ENCODE data around the gene CNPY1.

The CNPY1 gene

GRCh38 chr7:155551785-155552611 lies 5.6 kb upstream of the CNPY1 start:
- H3K9ac ChIP-seq (ENCODE audit: low read length): no peak overlapping the region
- H3K27me3 ChIP-seq (ENCODE audit: control insufficient read depth, insufficient read depth, low read length): peaks cover 6% of the 10 kb centered on the region
- H3K9me3 ChIP-seq (ENCODE audit: control insufficient read depth, low read length): no peaks in the 10 kb centered on the region
- H3K4me1 ChIP-seq (ENCODE audit: control insufficient read depth, insufficient read depth, low read length): no peaks in the 10 kb centered on the region
- H3K36me3 ChIP-seq (ENCODE audit: control insufficient read depth, insufficient read depth, low read length): no peaks in the 10 kb centered on the region
- H3K4me3 ChIP-seq (ENCODE audit: low read length): no peak overlapping the region

GRCh38 chr7:155550916-155551315 lies 4.6 kb upstream of the CNPY1 start:
- H3K9me3 ChIP-seq (ENCODE audit: control insufficient read depth, low read length): no peaks in the 10 kb centered on the region
- H3K9ac ChIP-seq (ENCODE audit: low read length): no peak overlapping the region
- peaks cover 6% of the 10 kb centered on the region for H3K27me3 ChIP-seq (ENCODE audit: control insufficient read depth, insufficient read depth, low read length)
- H3K4me1 ChIP-seq (ENCODE audit: control insufficient read depth, insufficient read depth, low read length): no peaks in the 10 kb centered on the region
- no peak overlapping the region for H3K4me3 ChIP-seq (ENCODE audit: low read length)
- H3K36me3 ChIP-seq (ENCODE audit: control insufficient read depth, insufficient read depth, low read length): no peaks in the 10 kb centered on the region

- Histone ChIP-seq H3K4me3 (ENCODE audit: low read length) (no peak overlapping the region), H3K36me3 (ENCODE audit: control insufficient read depth, insufficient read depth, low read length) (no peaks in the 10 kb centered on the region), H3K4me1 (ENCODE audit: control insufficient read depth, insufficient read depth, low read length) (no peaks in the 10 kb centered on the region), H3K9ac (ENCODE audit: low read length) (no peak overlapping the region), H3K27me3 (ENCODE audit: control insufficient read depth, insufficient read depth, low read length) (peaks cover 6% of the 10 kb centered on the region), H3K9me3 (ENCODE audit: control insufficient read depth, low read length) (no peaks in the 10 kb centered on the region)
Observed at GRCh38 chr7:155549226-155549625, 2.9 kb upstream of the CNPY1 start.

GRCh38 chr7:155547161-155547791 lies 917 bp upstream of the CNPY1 start:
- Histone ChIP-seq H3K4me3 (ENCODE audit: low read length) (no peak overlapping the region), H3K9ac (ENCODE audit: low read length) (no peak overlapping the region), H3K36me3 (ENCODE audit: control insufficient read depth, insufficient read depth, low read length) (no peaks in the 10 kb centered on the region), H3K4me1 (ENCODE audit: control insufficient read depth, insufficient read depth, low read length) (no peaks in the 10 kb centered on the region), H3K9me3 (ENCODE audit: control insufficient read depth, low read length) (no peaks in the 10 kb centered on the region), H3K27me3 (ENCODE audit: control insufficient read depth, insufficient read depth, low read length) (no peaks in the 10 kb centered on the region)

GRCh38 chr7:155545348-155545747 lies 1.0 kb downstream of the CNPY1 start:
- Histone ChIP-seq H3K9me3 (ENCODE audit: control insufficient read depth, low read length) (no peaks in the 10 kb centered on the region), H3K27me3 (ENCODE audit: control insufficient read depth, insufficient read depth, low read length) (peaks cover 3% of the 10 kb centered on the region), H3K9ac (ENCODE audit: low read length) (no peak overlapping the region), H3K36me3 (ENCODE audit: control insufficient read depth, insufficient read depth, low read length) (no peaks in the 10 kb centered on the region), H3K4me3 (ENCODE audit: low read length) (no peak overlapping the region), H3K4me1 (ENCODE audit: control insufficient read depth, insufficient read depth, low read length) (no peaks in the 10 kb centered on the region)

- H3K27me3 ChIP-seq (ENCODE audit: control insufficient read depth, insufficient read depth, low read length): peaks cover 8% of the 10 kb centered on the region
- no peaks in the 10 kb centered on the region for H3K36me3 ChIP-seq (ENCODE audit: control insufficient read depth, insufficient read depth, low read length)
- no peak overlapping the region for H3K9ac ChIP-seq (ENCODE audit: low read length)
- no peak overlapping the region for H3K4me3 ChIP-seq (ENCODE audit: low read length)
- H3K9me3 ChIP-seq (ENCODE audit: control insufficient read depth, low read length): no peaks in the 10 kb centered on the region
- H3K4me1 ChIP-seq (ENCODE audit: control insufficient read depth, insufficient read depth, low read length): no peaks in the 10 kb centered on the region
Observed at GRCh38 chr7:155544485-155544884, 1.9 kb downstream of the CNPY1 start.

- H3K4me3 ChIP-seq (ENCODE audit: low read length): no peak overlapping the region
- H3K9ac ChIP-seq (ENCODE audit: low read length): no peak overlapping the region
- no peaks in the 10 kb centered on the region for H3K9me3 ChIP-seq (ENCODE audit: control insufficient read depth, low read length)
- H3K27me3 ChIP-seq (ENCODE audit: control insufficient read depth, insufficient read depth, low read length): peaks cover 8% of the 10 kb centered on the region
- H3K36me3 ChIP-seq (ENCODE audit: control insufficient read depth, insufficient read depth, low read length): no peaks in the 10 kb centered on the region
- no peaks in the 10 kb centered on the region for H3K4me1 ChIP-seq (ENCODE audit: control insufficient read depth, insufficient read depth, low read length)
Observed at GRCh38 chr7:155543926-155544325, 2.4 kb downstream of the CNPY1 start.

GRCh38 chr7:155543011-155543876 lies 3.1 kb downstream of the CNPY1 start:
- no peak overlapping the region for H3K4me3 ChIP-seq (ENCODE audit: low read length)
- H3K36me3 ChIP-seq (ENCODE audit: control insufficient read depth, insufficient read depth, low read length): no peaks in the 10 kb centered on the region
- H3K9ac ChIP-seq (ENCODE audit: low read length): no peak overlapping the region
- no peaks in the 10 kb centered on the region for H3K4me1 ChIP-seq (ENCODE audit: control insufficient read depth, insufficient read depth, low read length)
- peaks cover 8% of the 10 kb centered on the region for H3K27me3 ChIP-seq (ENCODE audit: control insufficient read depth, insufficient read depth, low read length)
- no peaks in the 10 kb centered on the region for H3K9me3 ChIP-seq (ENCODE audit: control insufficient read depth, low read length)

- Histone ChIP-seq H3K36me3 (ENCODE audit: control insufficient read depth, insufficient read depth, low read length) (no peaks in the 10 kb centered on the region), H3K9me3 (ENCODE audit: control insufficient read depth, low read length) (no peaks in the 10 kb centered on the region), H3K4me3 (ENCODE audit: low read length) (no peak overlapping the region), H3K4me1 (ENCODE audit: control insufficient read depth, insufficient read depth, low read length) (no peaks in the 10 kb centered on the region), H3K27me3 (ENCODE audit: control insufficient read depth, insufficient read depth, low read length) (peaks cover 8% of the 10 kb centered on the region), H3K9ac (ENCODE audit: low read length) (no peak overlapping the region)
Observed at GRCh38 chr7:155541986-155542675, 4.2 kb downstream of the CNPY1 start.

GRCh38 chr7:155540553-155540952 lies 5.8 kb downstream of the CNPY1 start:
- no peaks in the 10 kb centered on the region for H3K36me3 ChIP-seq (ENCODE audit: control insufficient read depth, insufficient read depth, low read length)
- H3K4me3 ChIP-seq (ENCODE audit: low read length): no peak overlapping the region
- H3K9me3 ChIP-seq (ENCODE audit: control insufficient read depth, low read length): no peaks in the 10 kb centered on the region
- H3K4me1 ChIP-seq (ENCODE audit: control insufficient read depth, insufficient read depth, low read length): no peaks in the 10 kb centered on the region
- peaks cover 15% of the 10 kb centered on the region for H3K27me3 ChIP-seq (ENCODE audit: control insufficient read depth, insufficient read depth, low read length)
- H3K9ac ChIP-seq (ENCODE audit: low read length): no peak overlapping the region

GRCh38 chr7:155538293-155538692 lies 8.1 kb downstream of the CNPY1 start:
- Histone ChIP-seq H3K36me3 (ENCODE audit: control insufficient read depth, insufficient read depth, low read length) (no peaks in the 10 kb centered on the region), H3K4me3 (ENCODE audit: low read length) (no peak overlapping the region), H3K9me3 (ENCODE audit: control insufficient read depth, low read length) (no peaks in the 10 kb centered on the region), H3K4me1 (ENCODE audit: control insufficient read depth, insufficient read depth, low read length) (peaks cover 6% of the 10 kb centered on the region), H3K27me3 (ENCODE audit: control insufficient read depth, insufficient read depth, low read length) (peaks cover 38% of the 10 kb centered on the region), H3K9ac (ENCODE audit: low read length) (no peak overlapping the region)

Measured in mucosa of stomach (tissue), 1 donor.